Brain microvascular endothelial cell (primary cell): ENCODE results near the gene DOC2B.
"Not testable (repeated sequence)": the region's sequence is repeated elsewhere in the genome, so short reads cannot be mapped to it uniquely, and the experiment has no call there.

Experiments
- DNase-seq: peaks from one replicate; pipeline ENCODE4 v3.0.0-alpha.2; 2020
- H3K27ac ChIP-seq: fragments of 250-450 bp; sonication (Bioruptor Pico); 2 replicates; pipeline ENCODE4 v1.5.1; 2020; ENCODE audit warnings: mild to moderate bottlenecking, moderate library complexity
- H3K27me3 ChIP-seq: fragments of 250-450 bp; sonication (Bioruptor Pico); replicated peaks from 2 replicates; pipeline ENCODE4 v1.5.1; 2020; ENCODE audit warnings: mild to moderate bottlenecking
- H3K36me3 ChIP-seq: fragments of 250-450 bp; sonication (Bioruptor Pico); replicated peaks from 2 replicates; pipeline ENCODE4 v1.5.1; 2020; ENCODE audit warnings: mild to moderate bottlenecking
- H3K4me3 ChIP-seq: 2 replicates; pipeline ENCODE4 v1.5.1; 2011; ENCODE audit warnings: low read depth, mild to moderate bottlenecking, control low read depth, low read length, moderate library complexity
- CTCF ChIP-seq: IDR thresholded peaks from 2 replicates; pipeline ENCODE4 v1.5.1; 2011; ENCODE audit warnings: low read depth, mild to moderate bottlenecking, moderate library complexity, low read length, control low read depth, inconsistent platforms; ENCODE audit errors: missing control alignments
- in situ Hi-C: cut with HindIII; loops from 2 replicates; pipeline ENCODE4 v1.10.0; 2017; ENCODE audit warnings: low sequenced_read_pairs, low pct_ligation_motif_present

The DOC2B gene

GRCh38 chr17:199806-200545 lies 18.5 kb upstream of the DOC2B start:
- TF ChIP-seq CTCF, result no peak
- DNase-seq, result no peak
- in situ Hi-C loops, result no loop called here
- no peaks in the 10 kb centered on the region for H3K36me3 ChIP-seq
- no peak overlapping the region for H3K27ac ChIP-seq
- no peak overlapping the region for H3K4me3 ChIP-seq
- peaks cover 4% of the 10 kb centered on the region for H3K27me3 ChIP-seq

- in situ Hi-C loops, result no loop called here
- peaks cover 3% of the 10 kb centered on the region for H3K27me3 ChIP-seq
- TF ChIP-seq CTCF, result no peak
- no peaks in the 10 kb centered on the region for H3K36me3 ChIP-seq
- H3K4me3 ChIP-seq, result no peak overlapping the region
- no peak for DNase-seq
- H3K27ac ChIP-seq, result no peak overlapping the region
These were observed 17.7 kb upstream of the DOC2B start for GRCh38 chr17:199191-199604.

- in situ Hi-C loops, DNase-seq, H3K27ac ChIP-seq, H3K36me3 ChIP-seq, H3K4me3 ChIP-seq, H3K27me3 ChIP-seq: not testable (repeated sequence)
These were observed 16.8 kb upstream of the DOC2B start for GRCh38 chr17:198225-198624.

- Histone ChIP-seq H3K27ac (no peak overlapping the region), H3K4me3 (no peak overlapping the region), H3K36me3 (no peaks in the 10 kb centered on the region), H3K27me3 (peaks cover 3% of the 10 kb centered on the region)
- no peak for DNase-seq
- in situ Hi-C loops, result no loop called here
- no peak for TF ChIP-seq CTCF
These were observed 15.9 kb upstream of the DOC2B start for GRCh38 chr17:197352-197751.

GRCh38 chr17:194828-195602 lies 13.6 kb upstream of the DOC2B start:
- DNase-seq, result no peak
- H3K27me3 ChIP-seq, result peaks cover 3% of the 10 kb centered on the region
- no peak overlapping the region for H3K27ac ChIP-seq
- no peak for TF ChIP-seq CTCF
- H3K4me3 ChIP-seq, result no peak overlapping the region
- in situ Hi-C loops, result no loop called here
- no peaks in the 10 kb centered on the region for H3K36me3 ChIP-seq
